ENCODE results near the gene ZNF490. TPM values are rescaled to one million over a fixed set of nuclear protein-coding genes. Genes with fewer than 3 reads are reported as not detected.

Gene ZNF490
- polyA plus RNA-seq, 2 of the 4 experiments (the other 2 are of a cell fraction): 0.57 to 2.4 TPM

GRCh38 chr19:12657966-12658365, 47.4 kb upstream of the ZNF490 start:
- ChIA-PET POLR2A (no interaction called here), CTCF (interaction anchor here (1.2 kb wide), 1 partner anchor 15 kb away, joined by 5 read pairs; no protein-coding TSS in a partner anchor)
- Histone ChIP-seq H3K4me1 (no peaks in the 10 kb centered on the region), H3K4me2 (no peak overlapping the region), H3K4me3 (no peak overlapping the region), H3K27ac (no peak overlapping the region), H3K9me3 (no peaks in the 10 kb centered on the region)
- FAIRE-seq: no peak
- TF ChIP-seq HOXA7 (CRISPR knock-in tag; IDR thresholded peaks at IDR 0.05) (no peak), RFX5 (IDR thresholded peaks at IDR 0.05) (no peak), JUN (IDR thresholded peaks at IDR 0.05) (no peak), PBX3 (IDR thresholded peaks at IDR 0.05) (no peak), ZNF302 (CRISPR knock-in tag; IDR thresholded peaks at IDR 0.05) (no peak), HOXB13 (CRISPR knock-in tag; IDR thresholded peaks at IDR 0.05; ENCODE audit: low read depth) (no peak), KDM5A (IDR thresholded peaks at IDR 0.05) (no peak), ZC3H11A (IDR thresholded peaks at IDR 0.05) (no peak), EP300 (IDR thresholded peaks at IDR 0.05) (no peak), HOXB5 (CRISPR knock-in tag; IDR thresholded peaks at IDR 0.05) (no peak), HEYL (CRISPR knock-in tag; IDR thresholded peaks at IDR 0.05) (no peak), HDAC2 (IDR thresholded peaks at IDR 0.05) (no peak), CBX2 (IDR thresholded peaks at IDR 0.05; ENCODE audit: borderline replicate concordance, low read depth) (no peak)
- TF ChIP-seq, protein P1, sequence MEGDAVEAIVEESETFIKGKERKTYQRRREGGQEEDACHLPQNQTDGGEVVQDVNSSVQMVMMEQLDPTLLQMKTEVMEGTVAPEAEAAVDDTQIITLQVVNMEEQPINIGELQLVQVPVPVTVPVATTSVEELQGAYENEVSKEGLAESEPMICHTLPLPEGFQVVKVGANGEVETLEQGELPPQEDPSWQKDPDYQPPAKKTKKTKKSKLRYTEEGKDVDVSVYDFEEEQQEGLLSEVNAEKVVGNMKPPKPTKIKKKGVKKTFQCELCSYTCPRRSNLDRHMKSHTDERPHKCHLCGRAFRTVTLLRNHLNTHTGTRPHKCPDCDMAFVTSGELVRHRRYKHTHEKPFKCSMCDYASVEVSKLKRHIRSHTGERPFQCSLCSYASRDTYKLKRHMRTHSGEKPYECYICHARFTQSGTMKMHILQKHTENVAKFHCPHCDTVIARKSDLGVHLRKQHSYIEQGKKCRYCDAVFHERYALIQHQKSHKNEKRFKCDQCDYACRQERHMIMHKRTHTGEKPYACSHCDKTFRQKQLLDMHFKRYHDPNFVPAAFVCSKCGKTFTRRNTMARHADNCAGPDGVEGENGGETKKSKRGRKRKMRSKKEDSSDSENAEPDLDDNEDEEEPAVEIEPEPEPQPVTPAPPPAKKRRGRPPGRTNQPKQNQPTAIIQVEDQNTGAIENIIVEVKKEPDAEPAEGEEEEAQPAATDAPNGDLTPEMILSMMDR (IDR thresholded peaks at IDR 0.05): no peak
- ATAC-seq: no peak
- WGBS (ENCODE audit: missing lambda C conversion rate): 92% methylated on average over 19 of the region's 22 CpGs
- no peak for DNase-seq (ENCODE audit: low read depth in 1 of 2, low spot score in 1 of 2)

DNA sequence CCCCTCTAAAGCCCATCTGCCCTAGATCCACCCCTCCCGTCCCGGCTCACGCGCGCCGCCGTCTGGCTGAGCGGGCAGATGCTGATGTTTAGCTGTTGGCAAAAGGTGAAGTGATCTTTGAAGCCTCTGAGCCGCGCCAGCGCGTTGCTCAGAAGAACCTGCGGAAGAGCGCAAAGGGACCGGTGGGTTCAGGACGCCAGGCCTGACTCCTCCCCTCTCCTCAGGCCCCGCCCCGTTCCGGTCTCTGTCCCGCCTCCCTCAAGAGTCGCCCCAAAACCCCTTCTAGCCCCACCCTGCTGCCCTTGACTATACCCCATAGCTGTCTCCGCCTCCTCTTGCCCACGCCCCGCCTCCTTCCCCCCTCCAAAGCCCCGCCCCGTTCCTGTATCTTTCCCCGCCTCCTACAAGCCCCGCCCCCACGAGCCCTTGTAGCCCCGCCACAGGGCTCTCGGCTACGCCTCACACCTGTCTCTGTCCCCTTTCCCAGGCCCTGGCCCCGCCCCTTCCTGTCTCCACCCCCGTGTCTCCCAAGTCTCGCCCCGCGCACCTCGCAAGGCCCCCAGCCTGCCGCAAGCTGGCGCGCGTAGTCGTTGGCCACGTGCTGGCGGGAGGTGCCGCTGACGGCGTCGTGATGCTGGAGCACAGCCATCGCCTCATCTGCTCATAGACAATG, 46.4 kb upstream of the ZNF490 start:
- H3K9me3 ChIP-seq: no peaks in the 10 kb centered on the region
- ChIA-PET POLR2A (no interaction called here), CTCF (interaction anchor here (1.2 kb wide), 1 partner anchor 16 kb away, joined by 5 read pairs; no protein-coding TSS in a partner anchor)
- no peaks in the 10 kb centered on the region for H3K4me1 ChIP-seq
- FAIRE-seq (no peak), ATAC-seq (no peak; a peak in 1 of 6 replicates), DNase-seq (ENCODE audit: low read depth in 1 of 2, low spot score in 1 of 2) (no peak)
- no peak overlapping the region for H3K4me3 ChIP-seq
- TF ChIP-seq TP53 (CRISPR knock-in tag; IDR thresholded peaks at IDR 0.05): no peak
- no peak for TF ChIP-seq HOXA7 (CRISPR knock-in tag; IDR thresholded peaks at IDR 0.05)
- no peak for TF ChIP-seq MYC (IDR thresholded peaks at IDR 0.05; ENCODE audit: borderline replicate concordance, low read length)
- TF ChIP-seq CBX2 (IDR thresholded peaks at IDR 0.05; ENCODE audit: borderline replicate concordance, low read depth): no peak
- 96% methylated on average over 27 of the region's 50 CpGs for WGBS (ENCODE audit: missing lambda C conversion rate)
- no peak overlapping the region for H3K27ac ChIP-seq
- no peak overlapping the region for H3K4me2 ChIP-seq

- FAIRE-seq (no peak), ATAC-seq (no peak), DNase-seq (ENCODE audit: low read depth in 1 of 2, low spot score in 1 of 2) (no peak)
- ChIA-PET CTCF (no interaction called here), POLR2A (no interaction called here)
- 86% methylated on average over 8 of the region's 8 CpGs for WGBS (ENCODE audit: missing lambda C conversion rate)
- Histone ChIP-seq H3K27ac (no peak overlapping the region), H3K4me1 (no peaks in the 10 kb centered on the region), H3K9me3 (no peaks in the 10 kb centered on the region), H3K4me3 (no peak overlapping the region), H3K4me2 (no peak overlapping the region)
- no peak for TF ChIP-seq MAX (IDR thresholded peaks at IDR 0.05)
- no peak for TF ChIP-seq RNF2 (IDR thresholded peaks at IDR 0.05; ENCODE audit: borderline replicate concordance, low read depth)
- no peak for TF ChIP-seq TFCP2L1 (CRISPR knock-in tag; IDR thresholded peaks at IDR 0.05)
- TF ChIP-seq JUNB (IDR thresholded peaks at IDR 0.05): no peak
- TF ChIP-seq CEBPB (IDR thresholded peaks at IDR 0.05): no peak
- no peak for TF ChIP-seq ZFP36 (IDR thresholded peaks at IDR 0.05; ENCODE audit: borderline replicate concordance, partially characterized antibody)
- TF ChIP-seq CHD2 (IDR thresholded peaks at IDR 0.05; ENCODE audit: low read length, partially characterized antibody): no peak
- TF ChIP-seq FOSL2 (IDR thresholded peaks at IDR 0.05): no peak
- no peak for TF ChIP-seq FOSL2 (CRISPR knock-in tag; IDR thresholded peaks at IDR 0.05)
- no peak for TF ChIP-seq SMC3 (IDR thresholded peaks at IDR 0.05)
- TF ChIP-seq EHMT2 (IDR thresholded peaks at IDR 0.05; ENCODE audit: low read depth): no peak
- TF ChIP-seq HMGXB4 (CRISPR knock-in tag; IDR thresholded peaks at IDR 0.05; ENCODE audit: borderline replicate concordance): no peak
- TF ChIP-seq HOXB5 (CRISPR knock-in tag; IDR thresholded peaks at IDR 0.05): no peak
- no peak for TF ChIP-seq KDM5A (IDR thresholded peaks at IDR 0.05)
- TF ChIP-seq BCL3 (IDR thresholded peaks at IDR 0.05): no peak
Observed at GRCh38 chr19:12655546-12655945, 44.9 kb upstream of the ZNF490 start.
